BLaER1 treated with 17β-estradiol and CSF1 and Interleukin-3, amounts not matched to agents 10 nM and 100 nM (cell line): Measurements from ENCODE around the gene ARHGAP12.

ENCODE experiments used
- H3K27ac ChIP-seq, 11 experiments: shearing (Covaris generic); formaldehyde crosslinking; 2 replicates each; pipeline ENCODE4 v1.8.1; 2022
- H3K27me3 ChIP-seq, 11 experiments: shearing (Covaris generic); formaldehyde crosslinking; 2 replicates each; pipeline ENCODE4 v1.8.1; 2022
- H3K36me3 ChIP-seq, 11 experiments: shearing (Covaris generic); formaldehyde crosslinking; 2 replicates each; pipeline ENCODE4 v1.8.1; 2022
- H3K4me1 ChIP-seq, 10 experiments: shearing (Covaris generic); formaldehyde crosslinking; 2 replicates each; pipeline ENCODE4 v1.8.1; 2022
- H3K4me2 ChIP-seq, 11 experiments: shearing (Covaris generic); formaldehyde crosslinking; 2 replicates each; pipeline ENCODE4 v1.8.1; 2022
- H3K4me3 ChIP-seq, 10 experiments: shearing (Covaris generic); formaldehyde crosslinking; 2 replicates each; pipeline ENCODE4 v1.8.1; 2022
- H3K9ac ChIP-seq, 11 experiments: shearing (Covaris generic); formaldehyde crosslinking; 2 replicates each; pipeline ENCODE4 v1.8.1; 2022
- H3K9me3 ChIP-seq, 11 experiments: shearing (Covaris generic); formaldehyde crosslinking; replicated peaks in 1 of 11; 2 replicates each; pipeline ENCODE4 v1.8.1; 2022
- H4K20me1 ChIP-seq, 11 experiments: shearing (Covaris generic); formaldehyde crosslinking; 2 replicates each; pipeline ENCODE4 v1.8.1; 2022
- Cebpa-rat ChIP-seq, 11 experiments: shearing (Covaris generic); IDR thresholded peaks; 2 replicates each; pipeline ENCODE4 v1.8.1; 2022

The ARHGAP12 gene

GRCh38 chr10:31963589-31963980, 35.0 kb upstream of the ARHGAP12 start:
- peaks cover 0 to 19% (median 0%) of the 10 kb centered on the region in 11 experiments; a peak in 9 of 22 replicates for H3K9me3 ChIP-seq
- TF ChIP-seq Cebpa-rat (IDR thresholded peaks at IDR 0.05), result no peak
- no peak overlapping the region for H3K9ac ChIP-seq
- H4K20me1 ChIP-seq, result no peaks in the 10 kb centered on the region
- no peak overlapping the region for H3K4me3 ChIP-seq
- H3K27ac ChIP-seq, result no peak overlapping the region
- H3K4me1 ChIP-seq, result peaks cover 6 to 54% (median 39%) of the 10 kb centered on the region in 10 experiments; a peak in 19 of 20 replicates
- H3K27me3 ChIP-seq, result 0 out of 22 replicates have a peak, but pooled peaks cover 0 to 5% (median 0%) of the 10 kb centered on the region in 11 experiments
- peak overlapping the region in 1 of 11 experiments; percentile 83; a peak in 1 of 22 replicates for H3K4me2 ChIP-seq
- H3K36me3 ChIP-seq, result no peaks in the 10 kb centered on the region

GRCh38 chr10:31962826-31963588, 34.4 kb upstream of the ARHGAP12 start:
- no peaks in the 10 kb centered on the region for H3K36me3 ChIP-seq
- H3K4me1 ChIP-seq, result peaks cover 6 to 60% (median 39%) of the 10 kb centered on the region in 10 experiments; a peak in 19 of 20 replicates
- no peak overlapping the region for H3K4me3 ChIP-seq
- H3K27ac ChIP-seq, result no peak overlapping the region
- H3K4me2 ChIP-seq, result peak overlapping the region in 7 of 11 experiments; percentile 35 to 87 (median 47); a peak in 10 of 22 replicates
- H3K9me3 ChIP-seq, result peaks cover 0 to 19% (median 0%) of the 10 kb centered on the region in 11 experiments; a peak in 9 of 22 replicates
- no peak overlapping the region for H3K9ac ChIP-seq
- TF ChIP-seq Cebpa-rat (IDR thresholded peaks at IDR 0.05), result no peak
- no peaks in the 10 kb centered on the region for H4K20me1 ChIP-seq
- H3K27me3 ChIP-seq, result 0 out of 22 replicates have a peak, but pooled peaks cover 0 to 5% (median 0%) of the 10 kb centered on the region in 11 experiments

GRCh38 chr10:31961277-31962074, 32.8 kb upstream of the ARHGAP12 start:
- no peak overlapping the region for H3K4me3 ChIP-seq
- no peak for TF ChIP-seq Cebpa-rat (IDR thresholded peaks at IDR 0.05)
- H3K4me1 ChIP-seq, result peaks cover 6 to 60% (median 39%) of the 10 kb centered on the region in 10 experiments; a peak in 19 of 20 replicates
- no peak overlapping the region for H3K27ac ChIP-seq
- peaks cover 0 to 19% (median 0%) of the 10 kb centered on the region in 11 experiments; a peak in 9 of 22 replicates for H3K9me3 ChIP-seq
- no peak overlapping the region for H3K9ac ChIP-seq
- H3K36me3 ChIP-seq, result no peaks in the 10 kb centered on the region; a peak in 1 of 22 replicates
- 0 out of 22 replicates have a peak, but pooled peaks cover 0 to 5% (median 0%) of the 10 kb centered on the region in 11 experiments for H3K27me3 ChIP-seq
- peak overlapping the region in 9 of 11 experiments; percentile 10 to 87 (median 81); a peak in 16 of 22 replicates for H3K4me2 ChIP-seq
- no peaks in the 10 kb centered on the region for H4K20me1 ChIP-seq

GRCh38 chr10:31959461-31960173, 31.0 kb upstream of the ARHGAP12 start:
- Histone ChIP-seq H4K20me1 (no peaks in the 10 kb centered on the region), H3K36me3 (peaks cover 0 to 8% (median 3%) of the 10 kb centered on the region in 11 experiments; a peak in 6 of 22 replicates), H3K27me3 (peaks cover 0 to 8% (median 0%) of the 10 kb centered on the region in 11 experiments; a peak in 1 of 22 replicates), H3K4me2 (peak overlapping the region in 10 of 11 experiments; percentile 9 to 87 (median 78); a peak in 17 of 22 replicates), H3K27ac (peak overlapping the region in 2 of 11 experiments; percentile 22 to 42; a peak in 3 of 22 replicates), H3K9me3 (peaks cover 9 to 35% (median 16%) of the 10 kb centered on the region in 11 experiments), H3K9ac (no peak overlapping the region), H3K4me3 (peak overlapping the region in 3 of 10 experiments; percentile 6 to 28 (median 9); a peak in 2 of 20 replicates), H3K4me1 (peaks cover 6 to 63% (median 37%) of the 10 kb centered on the region in 10 experiments; a peak in 19 of 20 replicates)
- TF ChIP-seq Cebpa-rat (IDR thresholded peaks at IDR 0.05), result no peak

GRCh38 chr10:31958856-31959255, 30.2 kb upstream of the ARHGAP12 start:
- Histone ChIP-seq H3K27ac (no peak overlapping the region), H3K4me1 (peaks cover 6 to 59% (median 36%) of the 10 kb centered on the region in 10 experiments; a peak in 19 of 20 replicates), H4K20me1 (no peaks in the 10 kb centered on the region), H3K27me3 (peaks cover 0 to 11% (median 0%) of the 10 kb centered on the region in 11 experiments; a peak in 1 of 22 replicates), H3K36me3 (peaks cover 0 to 14% (median 3%) of the 10 kb centered on the region in 11 experiments; a peak in 6 of 22 replicates), H3K9ac (no peak overlapping the region), H3K9me3 (peaks cover 16 to 43% (median 24%) of the 10 kb centered on the region in 11 experiments), H3K4me3 (no peak overlapping the region), H3K4me2 (peak overlapping the region in 8 of 11 experiments; percentile 55 to 87 (median 82); a peak in 14 of 22 replicates)
- no peak for TF ChIP-seq Cebpa-rat (IDR thresholded peaks at IDR 0.05)

- H3K36me3 ChIP-seq, result peaks cover 0 to 14% (median 3%) of the 10 kb centered on the region in 11 experiments; a peak in 6 of 22 replicates
- TF ChIP-seq Cebpa-rat (IDR thresholded peaks at IDR 0.05), result no peak
- H3K9me3 ChIP-seq, result peaks cover 22 to 38% (median 30%) of the 10 kb centered on the region in 11 experiments
- H3K9ac ChIP-seq, result no peak overlapping the region
- H3K27ac ChIP-seq, result no peak overlapping the region
- H4K20me1 ChIP-seq, result no peaks in the 10 kb centered on the region
- H3K4me2 ChIP-seq, result peak overlapping the region in 5 of 11 experiments; percentile 6 to 33 (median 10); a peak in 4 of 22 replicates
- peaks cover 0 to 16% (median 0%) of the 10 kb centered on the region in 11 experiments; a peak in 3 of 22 replicates for H3K27me3 ChIP-seq
- H3K4me3 ChIP-seq, result no peak overlapping the region
- H3K4me1 ChIP-seq, result peaks cover 14 to 55% (median 40%) of the 10 kb centered on the region in 10 experiments
Measured at GRCh38 chr10:31956200-31956946, 27.7 kb upstream of the ARHGAP12 start.

GRCh38 chr10:31954410-31955191, 26.0 kb upstream of the ARHGAP12 start:
- H3K9ac ChIP-seq, result no peak overlapping the region
- no peak for TF ChIP-seq Cebpa-rat (IDR thresholded peaks at IDR 0.05)
- H4K20me1 ChIP-seq, result no peaks in the 10 kb centered on the region
- H3K9me3 ChIP-seq, result peaks cover 31 to 49% (median 42%) of the 10 kb centered on the region in 11 experiments
- peaks cover 0 to 14% (median 6%) of the 10 kb centered on the region in 11 experiments; a peak in 6 of 22 replicates for H3K36me3 ChIP-seq
- no peak overlapping the region for H3K27ac ChIP-seq
- no peak overlapping the region for H3K4me3 ChIP-seq
- peaks cover 0 to 16% (median 0%) of the 10 kb centered on the region in 11 experiments; a peak in 3 of 22 replicates for H3K27me3 ChIP-seq
- no peak overlapping the region for H3K4me2 ChIP-seq
- H3K4me1 ChIP-seq, result peaks cover 14 to 37% (median 24%) of the 10 kb centered on the region in 10 experiments
